ENCODE results near the gene XIST.
"Not testable (repeated sequence)": the region's sequence is repeated elsewhere in the genome, so short reads cannot be mapped to it uniquely, and the experiment has no call there.

- TF ChIP-seq CTCF, POLR2A (IDR thresholded peaks at IDR 0.05): not testable (repeated sequence)
Observed at GRCh38 chrX:73898315-73898714, 45.8 kb upstream of the XIST start.

All from testis (tissue), 2 donors.